GM20431 (cell line): ENCODE results near the gene DMAC1.

Source experiments
- in situ Hi-C: fragments of 300-500 bp; cut with MseI, MboI; formaldehyde crosslinking; loops from one replicate; pipeline ENCODE4 v1.15.0; 2020; ENCODE audit warnings: low sequenced_read_pairs; ENCODE audit not compliant: unreplicated experiment

DMAC1 gene, protein sequence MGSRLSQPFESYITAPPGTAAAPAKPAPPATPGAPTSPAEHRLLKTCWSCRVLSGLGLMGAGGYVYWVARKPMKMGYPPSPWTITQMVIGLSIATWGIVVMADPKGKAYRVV

DNA sequence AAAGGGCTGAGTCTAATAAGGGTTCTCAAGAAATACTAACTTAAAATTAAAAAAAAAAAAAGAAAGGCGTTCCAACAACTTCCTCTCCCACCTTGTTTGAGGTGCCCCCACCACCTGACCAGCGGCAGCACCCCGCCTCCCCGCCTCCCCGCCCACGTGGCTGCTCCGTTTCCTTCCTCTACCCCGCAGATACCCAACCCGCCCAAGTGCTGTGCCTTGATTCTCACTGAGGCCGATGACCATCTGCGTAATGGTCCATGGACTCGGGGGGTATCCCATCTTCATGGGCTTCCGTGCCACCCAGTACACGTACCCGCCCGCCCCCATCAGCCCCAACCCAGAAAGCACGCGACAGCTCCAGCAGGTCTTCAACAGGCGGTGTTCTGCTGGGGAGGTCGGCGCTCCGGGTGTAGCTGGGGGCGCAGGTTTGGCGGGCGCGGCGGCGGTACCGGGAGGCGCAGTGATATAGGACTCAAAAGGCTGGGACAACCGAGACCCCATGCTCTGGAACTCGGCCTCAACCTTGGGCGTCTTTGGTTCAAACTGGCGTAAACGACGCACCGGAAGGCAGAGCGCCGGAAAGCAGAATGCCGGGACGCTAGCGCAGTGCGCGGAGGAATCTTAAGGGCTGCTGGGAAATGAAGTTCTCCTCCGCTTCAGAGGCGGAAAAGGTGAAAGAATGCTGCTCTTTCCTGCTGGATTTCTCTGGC is at the start of gene DMAC1:
Gene DMAC1 (minus strand): TSS at position 545 of the 710 bp plus-strand sequence. CDS start 44 bp downstream, at position 501.
- in situ Hi-C loops = no loop called here

- in situ Hi-C loops = no loop called here
These were observed 49.8 kb upstream of the DMAC1 start for GRCh38 chr9:7849362-7849761.

- in situ Hi-C loops = no loop called here
These were observed 48.9 kb upstream of the DMAC1 start for GRCh38 chr9:7848498-7848897.

DNA sequence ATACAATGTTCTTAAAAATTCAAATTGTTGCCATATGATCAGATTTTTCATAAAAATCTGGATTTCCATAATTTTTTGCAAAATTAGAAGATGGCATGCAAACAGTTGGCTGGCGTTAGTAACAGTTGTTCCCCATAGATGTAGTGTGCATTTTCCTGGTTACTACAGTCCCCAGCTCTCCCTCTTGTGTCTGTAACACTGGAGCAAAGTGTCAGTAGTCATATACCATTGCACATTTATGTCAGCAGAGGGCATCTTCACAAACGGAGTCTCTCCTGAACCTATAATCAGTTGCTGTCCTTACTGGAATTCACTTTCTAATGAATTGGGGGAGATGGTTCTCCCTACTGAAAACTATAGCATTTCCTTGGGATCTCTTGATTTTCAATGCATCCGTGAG is 44.7 kb upstream of the DMAC1 start:
- in situ Hi-C loops = no loop called here

- in situ Hi-C loops = no loop called here
These were observed 42.3 kb upstream of the DMAC1 start for GRCh38 chr9:7841831-7842230.

DNA sequence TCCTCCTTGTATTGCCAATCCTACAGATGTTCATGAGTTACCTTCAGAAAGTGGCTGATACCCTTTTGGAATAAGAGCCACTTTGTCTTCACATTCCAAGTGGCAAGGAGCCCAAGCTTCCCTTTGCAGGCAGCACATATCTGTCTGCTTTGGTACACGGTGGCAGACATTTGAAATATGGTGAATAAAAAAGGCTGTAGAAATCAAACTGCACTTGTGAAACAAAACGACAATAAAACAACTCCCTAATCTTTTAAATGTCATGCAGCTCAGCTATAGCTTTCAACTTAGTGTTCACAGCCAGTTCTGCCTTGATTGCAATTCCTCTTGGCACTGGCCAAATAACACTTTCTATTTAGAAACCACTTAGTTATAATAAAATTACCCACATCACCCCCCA is 35.0 kb upstream of the DMAC1 start:
- in situ Hi-C loops = no loop called here

GRCh38 chr9:7828334-7828733 is 28.8 kb upstream of the DMAC1 start:
- in situ Hi-C loops = no loop called here

DNA sequence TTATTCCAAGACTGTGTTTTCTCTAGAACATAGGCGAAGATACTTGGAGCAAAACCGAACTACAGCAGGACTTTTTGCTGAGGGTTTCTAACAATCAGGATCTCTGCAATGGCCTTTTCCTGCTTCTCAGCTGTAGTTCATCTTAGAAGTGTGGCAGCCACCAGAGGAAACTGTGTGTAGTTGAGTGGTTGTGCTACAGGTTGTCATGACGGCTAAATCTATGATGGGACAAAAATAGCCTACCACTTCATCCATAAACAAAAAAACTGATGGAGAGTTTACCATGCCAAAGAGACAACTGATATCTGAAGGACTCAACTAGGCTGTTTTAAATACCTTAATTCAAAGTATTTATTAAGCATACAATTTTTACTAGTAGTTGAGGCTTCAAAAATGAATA is 28.2 kb upstream of the DMAC1 start:
- in situ Hi-C loops = no loop called here

- in situ Hi-C loops = no loop called here
These were observed 27.5 kb upstream of the DMAC1 start for GRCh38 chr9:7827056-7827455.

GRCh38 chr9:7823651-7824050 is 24.1 kb upstream of the DMAC1 start:
- in situ Hi-C loops = no loop called here

- in situ Hi-C loops = no loop called here
These were observed 20.4 kb upstream of the DMAC1 start for GRCh38 chr9:7819984-7820383.

DNA sequence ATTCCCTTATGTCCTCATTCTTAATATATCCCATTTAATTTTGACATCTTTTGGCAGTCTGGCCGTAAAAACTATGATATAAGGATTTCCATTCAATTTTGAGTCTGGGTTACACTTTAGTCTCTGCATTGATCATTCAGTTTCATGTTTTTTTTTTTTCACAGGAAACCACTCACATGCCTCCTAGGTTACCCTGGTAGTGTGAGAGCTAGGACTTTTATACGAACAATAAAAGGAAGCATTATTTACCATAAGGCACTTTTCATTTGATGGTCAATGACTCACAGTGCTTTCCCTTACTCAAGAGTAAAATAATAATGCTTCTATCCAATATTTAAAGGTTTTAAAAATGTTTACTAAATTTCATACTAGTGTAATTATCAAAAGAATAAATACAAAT is 16.4 kb upstream of the DMAC1 start:
- in situ Hi-C loops = no loop called here

DNA sequence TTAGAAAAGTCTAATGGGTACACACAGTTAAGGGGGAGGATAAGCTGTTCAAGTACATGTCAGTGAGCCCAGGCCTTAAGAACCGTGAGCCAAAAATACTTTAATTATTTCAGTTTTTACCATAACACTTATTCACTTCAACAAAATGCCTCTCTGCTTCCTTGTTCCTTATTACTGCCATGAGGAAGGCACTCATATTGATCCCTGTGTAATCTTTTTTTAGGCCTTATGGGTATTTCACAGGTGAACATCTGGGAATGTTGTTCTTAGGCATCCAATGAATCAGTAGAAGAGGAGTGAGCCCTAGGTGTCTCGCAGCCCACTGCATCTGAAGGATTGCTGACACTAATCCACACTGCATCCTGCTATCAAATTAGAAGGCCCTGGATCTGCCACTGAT is 13.5 kb upstream of the DMAC1 start:
- in situ Hi-C loops = no loop called here

DNA sequence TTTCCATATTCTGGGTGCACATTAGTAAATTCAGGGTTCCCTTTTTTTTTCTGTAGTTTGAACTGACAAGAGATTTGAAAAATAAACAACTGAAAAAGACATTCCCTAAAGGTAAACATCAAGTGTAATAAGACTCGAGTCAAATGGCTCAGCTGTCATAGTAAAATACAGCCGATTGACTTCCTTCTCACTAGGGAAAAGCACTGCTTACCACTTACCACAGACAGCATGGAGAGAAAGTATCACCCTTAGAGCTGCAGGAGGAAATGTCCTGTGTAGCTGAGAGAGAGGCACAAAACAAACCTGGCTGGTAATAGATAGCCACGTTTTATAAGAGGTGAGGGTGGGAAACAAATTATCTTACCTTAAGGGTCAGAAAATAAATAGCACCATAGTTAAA is 12.1 kb upstream of the DMAC1 start:
- in situ Hi-C loops = no loop called here

- in situ Hi-C loops = no loop called here
These were observed 3.1 kb upstream of the DMAC1 start for GRCh38 chr9:7802666-7803065.

DNA sequence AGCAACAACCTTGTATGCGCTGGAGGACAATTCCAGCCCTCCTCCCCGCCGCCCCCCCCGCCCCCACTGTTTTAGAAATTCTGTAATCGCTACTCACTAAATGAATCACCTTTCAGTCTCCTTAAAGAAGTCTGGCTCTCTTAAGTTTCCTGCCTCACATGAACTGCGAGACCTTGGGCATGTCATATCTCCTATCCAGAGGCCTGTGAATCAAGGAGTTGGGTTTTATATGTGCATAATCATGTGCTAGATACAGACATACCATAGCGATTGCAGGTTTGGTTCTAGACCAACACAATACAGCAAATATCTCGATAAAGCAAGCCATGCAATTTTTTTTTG is 337 bp upstream of the DMAC1 start:
- in situ Hi-C loops = no loop called here

- in situ Hi-C loops = no loop called here
These were observed 5.4 kb downstream of the DMAC1 start for GRCh38 chr9:7794196-7794595.

DNA sequence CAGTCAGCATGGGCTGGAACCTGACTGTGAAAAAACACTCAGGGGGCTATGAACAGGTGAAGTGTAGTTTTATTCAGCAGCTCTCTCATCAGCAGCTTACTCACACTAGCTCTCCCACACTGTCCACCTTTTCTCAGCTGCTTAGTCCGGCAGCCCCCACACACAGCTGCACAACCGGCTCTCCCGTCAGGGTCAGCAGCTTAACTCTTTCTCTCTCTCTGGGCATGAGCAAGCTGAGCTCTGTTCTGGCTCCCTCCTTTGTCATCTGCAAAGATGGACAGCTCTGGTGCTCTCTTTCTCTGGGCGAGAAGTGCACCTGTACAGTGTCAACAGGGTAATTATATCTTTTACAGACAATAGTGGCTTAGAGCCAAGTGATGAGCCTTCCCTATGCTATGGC is 8.2 kb downstream of the DMAC1 start:
- in situ Hi-C loops = no loop called here

DNA sequence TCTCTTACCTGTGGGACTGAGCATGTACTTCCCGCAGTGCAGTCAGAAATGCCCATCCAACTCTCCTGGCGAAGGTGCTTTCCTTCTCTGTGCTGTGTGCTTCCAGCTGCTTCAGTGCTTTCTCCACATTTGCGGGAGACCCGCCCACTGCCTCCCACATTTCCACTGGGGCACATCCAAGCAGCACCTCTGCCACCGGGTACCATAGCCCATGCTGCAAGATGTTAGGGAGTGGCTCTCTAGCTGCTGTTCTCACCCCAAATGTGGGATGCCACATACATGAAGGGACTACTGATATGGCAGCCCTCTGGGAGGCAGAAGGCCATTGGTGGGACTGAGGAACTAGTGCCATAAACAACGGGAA is 8.8 kb downstream of the DMAC1 start:
- in situ Hi-C loops = no loop called here

DNA sequence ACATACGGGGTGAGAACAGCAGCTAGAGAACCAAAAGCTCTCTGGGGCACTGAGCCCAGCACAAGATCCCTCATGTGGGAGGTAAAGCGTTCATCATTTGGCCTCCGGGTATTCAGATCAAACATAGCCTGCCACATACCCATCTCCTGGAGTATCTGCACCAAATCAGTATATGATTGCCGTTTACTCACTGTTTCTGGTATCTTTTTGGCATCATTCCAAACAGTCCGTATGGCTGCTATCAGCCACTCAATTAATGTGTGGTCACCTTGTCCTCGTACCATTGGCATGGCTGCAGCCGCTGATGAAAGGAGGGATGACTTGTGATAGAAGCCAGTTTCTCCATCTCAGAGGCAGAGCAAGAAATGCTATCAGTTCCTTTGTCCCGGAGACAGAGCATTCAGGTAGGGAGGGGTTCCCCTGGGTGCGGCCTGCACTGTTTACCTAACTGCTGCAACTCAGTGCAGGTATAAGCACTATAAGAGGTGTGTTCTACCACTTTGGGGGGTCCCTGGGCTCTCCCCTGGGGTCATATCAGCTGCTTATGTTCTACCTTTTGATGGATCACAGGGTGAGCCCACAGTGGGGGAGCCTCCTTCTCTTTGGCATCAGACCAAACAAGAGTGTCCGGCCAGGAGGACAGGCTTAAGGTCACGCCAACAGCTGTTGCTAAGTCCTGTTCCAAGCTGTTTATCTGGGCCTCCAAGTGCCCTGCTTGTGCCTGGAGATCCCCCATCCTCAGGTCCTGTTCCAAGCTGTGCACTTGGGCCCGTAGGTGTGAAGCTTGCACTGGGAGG is 9.4 kb downstream of the DMAC1 start:
- in situ Hi-C loops = no loop called here

DNA sequence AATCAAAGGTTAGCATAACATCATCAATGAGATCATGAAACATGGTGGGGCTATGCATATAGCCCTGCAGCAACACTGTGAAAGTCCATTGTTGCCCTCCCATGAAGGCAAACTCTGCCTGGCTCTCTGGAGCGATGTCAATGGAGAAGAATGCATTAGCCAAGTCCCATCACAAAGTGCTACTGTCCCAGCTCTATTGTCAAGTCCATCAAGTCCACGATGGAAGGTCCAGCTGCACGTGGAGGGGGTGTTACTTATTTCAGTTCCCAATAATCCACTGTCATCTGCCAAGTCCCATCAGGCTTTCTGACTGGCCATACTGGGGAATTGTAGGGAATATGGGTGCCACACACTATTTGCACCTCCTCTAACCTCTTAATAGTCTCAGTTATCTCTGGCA is 10.8 kb downstream of the DMAC1 start:
- in situ Hi-C loops = no loop called here

DNA sequence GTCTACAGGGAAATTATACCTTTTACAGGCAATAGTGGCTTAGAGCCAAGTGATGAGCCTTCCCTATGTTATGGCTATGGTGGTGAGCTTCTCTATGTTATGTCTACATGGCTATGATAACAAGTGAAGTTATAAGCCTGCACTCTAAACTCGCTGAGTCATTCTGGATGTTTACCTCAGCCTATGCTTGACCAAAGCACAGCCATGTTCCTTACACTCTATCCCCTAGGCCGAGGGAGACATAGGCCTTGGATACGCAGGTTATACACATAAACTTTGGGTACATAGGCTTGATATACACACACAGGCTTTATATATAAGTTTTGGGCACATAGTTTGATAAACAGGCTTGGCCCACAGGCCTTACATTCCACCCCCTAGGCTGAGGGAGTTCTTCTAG is 13.8 kb downstream of the DMAC1 start:
- in situ Hi-C loops = no loop called here
